Ammon's horn (tissue), 1 donor: Measurements from ENCODE around the gene TRMT112.
"Not testable (repeated sequence)": the region's sequence is repeated elsewhere in the genome, so short reads cannot be mapped to it uniquely, and the experiment has no call there.

Experiments used
- DNase-seq: peaks from one replicate; pipeline ENCODE4 v3.0.0-alpha.2; 2016; ENCODE audit warnings: low spot score

Gene TRMT112

GRCh38 chr11:64312947-64313346 is 4.4 kb downstream of the TRMT112 start:
- no peak for DNase-seq

GRCh38 chr11:64307795-64308194 is 9.6 kb downstream of the TRMT112 start:
- not testable (repeated sequence) for DNase-seq

DNA sequence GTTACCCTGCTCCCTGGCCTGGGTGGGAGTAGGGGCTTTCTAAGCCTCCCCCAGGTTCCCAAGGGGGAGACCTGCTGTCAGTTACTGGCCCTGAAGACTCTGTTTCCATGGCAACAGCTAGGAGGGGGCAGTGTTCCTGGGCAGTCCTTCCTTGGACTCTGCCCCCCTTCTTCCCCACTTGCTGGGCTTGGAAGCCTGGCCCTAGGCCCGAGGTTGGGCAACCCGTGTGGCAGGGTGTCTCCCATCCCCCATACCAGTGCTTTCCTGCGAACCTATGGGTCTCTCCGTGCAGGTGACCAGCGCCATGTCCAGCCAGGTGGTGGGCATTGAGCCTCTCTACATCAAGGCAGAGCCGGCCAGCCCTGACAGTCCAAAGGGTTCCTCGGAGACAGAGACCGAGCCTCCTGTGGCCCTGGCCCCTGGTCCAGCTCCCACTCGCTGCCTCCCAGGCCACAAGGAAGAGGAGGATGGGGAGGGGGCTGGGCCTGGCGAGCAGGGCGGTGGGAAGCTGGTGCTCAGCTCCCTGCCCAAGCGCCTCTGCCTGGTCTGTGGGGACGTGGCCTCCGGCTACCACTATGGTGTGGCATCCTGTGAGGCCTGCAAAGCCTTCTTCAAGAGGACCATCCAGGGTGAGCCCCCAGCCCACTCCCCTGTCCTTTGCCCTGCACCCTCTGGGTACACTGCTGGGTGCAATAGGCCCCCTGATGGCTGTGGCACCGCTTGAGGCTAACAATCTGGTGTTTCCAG is 10.3 kb downstream of the TRMT112 start:
- DNase-seq = no peak

GRCh38 chr11:64306563-64306875 is 10.8 kb downstream of the TRMT112 start:
- DNase-seq = no peak

DNA sequence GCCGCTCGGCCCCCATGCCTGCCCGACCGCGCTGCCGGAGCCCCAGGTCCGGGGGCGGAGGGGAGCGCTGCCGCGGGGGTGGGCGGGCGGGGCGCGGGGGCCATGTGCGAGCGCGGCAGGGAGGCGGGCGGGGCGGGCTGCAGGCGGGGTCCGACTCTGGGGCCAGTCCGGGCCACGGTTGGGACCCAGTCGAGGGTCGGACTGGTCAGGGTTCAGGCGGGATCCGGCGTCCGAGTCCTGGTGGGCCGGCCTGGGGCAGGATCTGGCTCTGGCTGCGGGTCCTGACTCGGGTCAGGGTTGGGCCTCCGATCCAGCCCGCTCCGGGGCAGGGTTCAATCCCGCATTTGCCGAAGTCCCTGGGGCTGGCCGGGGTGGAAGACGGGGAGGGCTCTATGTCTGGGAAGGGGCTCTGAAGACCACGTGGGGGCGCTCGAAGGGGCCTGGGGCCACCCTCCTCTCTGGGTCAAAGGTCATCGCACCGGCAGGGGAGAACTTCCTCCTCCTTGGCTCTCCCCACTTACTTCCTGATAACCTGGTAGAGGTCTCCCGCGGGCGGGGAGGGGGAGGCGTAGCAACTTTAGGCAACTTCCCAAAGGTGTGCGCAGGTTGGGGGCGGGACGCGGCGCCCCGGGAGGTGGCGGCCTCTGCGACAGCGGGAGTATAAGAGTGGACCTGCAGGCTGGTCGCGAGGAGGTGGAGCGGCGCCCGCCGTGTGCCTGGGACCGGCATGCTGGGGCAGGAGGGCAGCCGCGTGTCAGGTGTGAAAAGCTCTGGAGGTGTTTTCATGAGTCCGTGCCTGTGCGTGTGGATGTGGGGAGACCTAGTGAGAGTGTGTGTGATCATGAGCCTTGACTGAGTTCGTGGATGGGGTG is 11.4 kb downstream of the TRMT112 start:
- DNase-seq = peak; percentile 77

DNA sequence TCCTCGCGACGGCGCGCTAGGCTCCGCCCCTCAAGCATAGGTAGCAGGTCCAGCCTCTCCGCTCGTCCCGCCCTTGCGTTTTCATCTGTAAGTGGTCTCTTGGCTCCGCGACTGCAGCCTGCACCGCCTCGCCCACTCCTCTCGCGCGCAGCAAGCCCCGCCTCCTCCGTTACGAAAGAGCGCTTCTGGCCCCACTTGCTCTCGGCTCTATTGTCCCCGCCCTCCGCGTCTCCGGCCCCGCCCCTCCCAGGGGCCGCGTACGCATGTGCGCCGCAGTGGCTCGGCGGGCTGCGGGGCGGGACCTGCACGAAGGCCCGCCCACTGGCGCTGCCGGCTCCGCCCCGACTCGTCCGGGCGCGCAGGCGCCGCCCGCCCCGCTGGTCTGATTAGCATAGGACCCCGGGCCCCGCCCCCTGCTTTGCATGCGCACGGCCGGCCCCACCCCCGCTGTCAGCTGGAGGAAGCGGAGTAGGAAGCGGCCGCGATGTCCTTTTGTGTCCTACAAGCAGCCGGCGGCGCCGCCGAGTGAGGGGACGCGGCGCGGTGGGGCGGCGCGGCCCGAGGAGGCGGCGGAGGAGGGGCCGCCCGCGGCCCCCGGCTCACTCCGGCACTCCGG is 12.2 kb downstream of the TRMT112 start, which contains the start of gene ESRRA:
Gene ESRRA (plus strand): TSS at position 450 of the 616 bp plus-strand sequence. CDS start 1,656 bp downstream, outside the sequence.
- DNase-seq = peak; percentile 99

DNA sequence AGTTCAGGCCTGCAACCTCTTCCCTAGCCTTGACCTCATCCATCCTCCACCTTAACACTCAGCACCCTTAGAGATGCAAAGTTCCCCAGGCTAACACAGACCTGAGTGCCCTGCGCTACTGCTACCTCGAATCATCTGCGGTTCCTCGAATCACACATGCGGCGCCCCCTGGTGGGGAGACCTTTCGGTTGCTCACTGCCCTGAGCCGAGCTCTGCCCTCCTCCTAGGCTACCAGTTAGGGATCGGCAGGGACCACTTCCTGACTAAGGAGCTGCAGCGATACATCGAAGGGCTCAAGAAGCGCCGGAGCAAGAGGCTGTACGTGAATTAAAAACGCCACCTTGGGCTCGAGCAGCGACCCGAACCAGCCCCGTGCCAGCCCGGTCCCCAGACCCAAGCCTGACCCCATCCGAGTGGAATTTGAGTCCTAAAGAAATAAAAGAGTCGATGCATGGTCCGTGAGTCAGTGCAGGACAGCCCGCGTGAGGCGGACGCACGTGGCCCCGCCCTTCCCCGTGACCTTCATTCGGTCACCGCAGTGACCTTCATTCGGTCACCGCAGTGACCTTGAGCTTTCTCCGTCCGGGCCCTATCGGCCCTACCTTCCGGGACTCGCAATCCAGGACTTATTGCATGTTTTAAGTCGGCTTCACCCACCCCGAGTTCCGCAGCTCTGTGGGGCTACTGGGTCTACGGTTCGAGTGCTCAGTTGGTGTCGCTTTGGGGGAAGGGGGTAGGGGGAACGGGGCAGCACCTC is 12.9 kb downstream of the TRMT112 start:
- peak; percentile 92 for DNase-seq

- DNase-seq = no peak
Measured at GRCh38 chr11:64304032-64304315, 13.4 kb downstream of the TRMT112 start.

DNA sequence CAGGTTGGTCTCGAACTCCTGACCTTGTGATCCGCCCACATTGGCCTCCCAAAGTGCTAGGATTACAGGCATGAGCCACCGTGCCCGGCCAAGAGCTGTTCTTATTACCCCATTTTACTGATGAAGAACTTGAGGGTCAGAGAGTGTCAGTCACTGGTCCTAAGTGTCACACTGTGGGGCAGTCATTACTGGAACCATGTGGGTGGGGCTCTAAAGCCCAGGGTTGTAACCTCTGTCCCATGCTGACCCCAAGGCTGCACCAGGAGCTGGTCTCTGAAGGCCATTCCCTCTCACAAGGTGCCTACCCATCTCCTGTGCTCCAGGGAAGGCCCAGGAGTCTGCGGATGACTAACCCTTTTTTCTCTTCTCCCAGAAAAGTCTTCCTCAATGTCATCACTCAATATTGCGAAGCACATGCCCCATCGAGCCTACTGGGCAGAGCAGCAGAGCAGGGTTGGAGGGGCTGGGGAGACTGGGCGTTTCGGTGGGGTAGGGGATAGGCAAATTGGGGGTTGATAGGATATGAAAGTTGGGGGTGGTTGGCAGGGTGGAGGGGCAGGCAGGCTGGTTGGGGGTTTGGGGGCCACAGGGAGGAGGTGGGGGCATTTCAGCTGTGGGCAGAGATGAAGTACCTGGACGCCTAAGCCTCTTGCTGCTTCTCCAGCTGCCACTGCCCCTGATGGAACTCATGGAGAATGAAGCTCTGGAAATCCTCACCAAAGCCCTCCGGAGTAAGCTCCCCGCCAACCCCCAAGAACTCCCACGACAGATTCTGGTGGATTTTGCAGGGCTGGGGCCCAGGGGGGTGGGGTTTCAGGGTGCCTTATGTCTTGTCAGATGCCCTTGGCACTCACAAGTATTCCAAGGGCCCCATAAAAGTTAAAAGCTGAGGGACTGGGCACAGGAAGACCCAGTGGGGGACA is 14.0 kb downstream of the TRMT112 start:
- no peak for DNase-seq

- DNase-seq = no peak
Measured at GRCh38 chr11:64299847-64300648, 17.3 kb downstream of the TRMT112 start, which contains the start of gene CATSPERZ. Gene CATSPERZ (plus strand): TSS chr11:64300358. CDS start chr11:64300411, 53 bp downstream.

GRCh38 chr11:64298966-64299846 is 18.2 kb downstream of the TRMT112 start:
- DNase-seq = peak; percentile 81

- no peak for DNase-seq
Measured at GRCh38 chr11:64297699-64298358, 19.5 kb downstream of the TRMT112 start.

- DNase-seq = no peak
Measured at GRCh38 chr11:64296830-64297698, 20.3 kb downstream of the TRMT112 start.

DNA sequence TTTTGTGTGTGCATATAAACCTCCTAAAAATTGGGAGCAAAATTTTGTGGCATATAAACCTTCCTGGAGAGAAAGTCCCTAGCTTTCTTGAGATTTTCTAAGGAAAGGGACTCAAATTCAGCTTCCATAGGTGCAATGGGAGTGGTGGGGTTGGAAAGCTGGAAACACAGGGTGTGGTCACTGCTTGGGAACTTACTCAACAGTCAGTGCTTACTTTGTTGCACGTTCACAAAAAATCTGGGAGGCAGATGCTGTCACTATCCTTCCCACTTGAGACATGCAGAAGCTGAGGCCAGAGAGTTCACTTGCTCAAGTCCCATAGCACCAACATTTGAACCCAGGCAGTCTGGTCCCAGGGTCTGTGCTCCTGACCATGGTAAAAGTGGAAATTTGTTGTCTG is 21.1 kb downstream of the TRMT112 start:
- DNase-seq = no peak

DNA sequence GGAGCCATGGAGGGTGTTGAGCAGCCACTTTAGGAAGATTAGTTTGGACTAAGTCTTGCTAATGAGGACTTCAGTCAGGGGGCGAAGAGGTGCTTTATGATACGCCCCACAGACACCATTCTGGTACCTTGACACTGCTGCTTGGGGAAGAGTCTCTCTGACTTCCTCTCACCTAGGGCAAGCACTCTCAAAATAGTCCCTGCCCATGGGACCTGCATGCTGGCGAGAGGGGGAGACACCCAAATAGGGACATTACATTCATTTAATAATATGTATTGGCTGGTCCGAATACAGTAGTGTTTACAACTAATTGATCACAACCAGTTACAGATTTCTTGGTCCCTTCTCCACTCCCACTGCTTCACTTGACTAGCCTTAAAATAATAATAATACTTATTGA is 21.6 kb downstream of the TRMT112 start:
- DNase-seq = no peak

DNA sequence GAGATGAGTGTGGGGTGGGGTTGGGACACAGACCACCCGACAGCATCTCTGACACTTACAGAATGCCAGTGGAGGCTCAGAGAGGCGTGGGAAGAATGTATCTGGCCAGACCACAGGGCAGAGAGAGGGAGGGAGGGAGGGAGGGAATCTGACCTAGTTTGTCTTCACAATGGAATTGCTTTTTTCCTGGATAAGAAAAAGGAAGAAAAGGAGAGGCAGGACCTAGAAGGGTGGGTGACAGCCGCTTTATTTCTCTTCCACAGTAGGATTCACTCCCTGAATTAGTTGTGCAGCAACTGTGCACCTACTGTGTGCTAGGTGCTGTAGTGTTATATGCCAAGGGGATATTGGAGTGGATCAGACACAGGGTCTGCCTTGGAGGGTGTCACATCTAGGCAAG is 22.6 kb downstream of the TRMT112 start:
- no peak for DNase-seq

DNA sequence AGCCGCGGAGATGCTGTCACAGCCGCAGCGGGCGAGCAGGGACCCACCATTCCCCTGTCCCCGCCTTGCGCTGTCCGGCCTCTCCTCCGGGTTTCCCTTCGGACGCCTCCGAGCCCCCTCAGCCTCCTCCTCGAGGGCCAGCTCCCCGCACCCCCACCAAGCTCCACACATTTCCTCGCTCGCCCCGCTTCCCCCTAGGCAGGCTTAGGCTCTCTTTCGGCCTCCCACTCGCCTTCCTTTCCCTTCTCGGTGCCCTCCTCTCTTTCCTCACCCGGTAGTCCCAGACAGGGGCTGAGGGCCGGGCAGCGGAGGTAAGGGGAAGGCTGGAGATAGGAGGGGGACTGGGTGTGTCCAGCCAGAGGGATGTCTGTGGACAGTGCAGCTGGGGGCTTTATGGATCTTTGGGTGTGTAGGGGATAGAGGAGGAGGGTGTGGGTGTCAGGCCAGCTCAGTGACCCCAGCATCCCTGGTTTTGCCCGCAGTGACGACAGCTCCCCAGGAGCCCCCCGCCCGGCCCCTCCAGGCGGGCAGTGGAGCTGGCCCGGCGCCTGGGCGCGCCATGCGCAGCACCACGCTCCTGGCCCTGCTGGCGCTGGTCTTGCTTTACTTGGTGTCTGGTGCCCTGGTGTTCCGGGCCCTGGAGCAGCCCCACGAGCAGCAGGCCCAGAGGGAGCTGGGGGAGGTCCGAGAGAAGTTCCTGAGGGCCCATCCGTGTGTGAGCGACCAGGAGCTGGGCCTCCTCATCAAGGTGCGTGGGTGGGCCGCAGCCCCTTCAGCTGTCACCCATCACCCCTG is 24.7 kb downstream of the TRMT112 start:
- DNase-seq = no peak
